Measurements from ENCODE around the gene HSPB7.

- TF ChIP-seq EZH2 (IDR thresholded peaks at IDR 0.05) = no peak
- TF ChIP-seq POLR2AphosphoS5 (IDR thresholded peaks at IDR 0.05; ENCODE audit: borderline replicate concordance, low read depth, low read length) = no peak
These were observed 43.4 kb upstream of the HSPB7 start for GRCh38 chr1:16061266-16061665.
